ENCODE measurements around the gene RSPH4A. TPM values are rescaled to one million over a fixed set of nuclear protein-coding genes. Genes with fewer than 3 reads are reported as not detected.

Gene RSPH4A
- total RNA-seq, 1 donor from 2014 or later, result 0.52 TPM

Other genes with a start within 250 kb of the RSPH4A start
- gene DSE, start 245.5 kb upstream of the RSPH4A start, total RNA-seq, result 26.1 TPM
- 8.9 TPM for gene CALHM6, start 155.1 kb upstream of the RSPH4A start, total RNA-seq
- 4.2 TPM for gene CALHM5, start 104.8 kb upstream of the RSPH4A start, total RNA-seq
- gene TRAPPC3L, start 70.8 kb upstream of the RSPH4A start, total RNA-seq, result 0.52 TPM
- gene CALHM4, start 62.7 kb upstream of the RSPH4A start, total RNA-seq, result not detected
- 8.9 TPM for gene RWDD1, start 45.0 kb upstream of the RSPH4A start, total RNA-seq
- 10.4 TPM for gene ZUP1, start 52.3 kb downstream of the RSPH4A start, total RNA-seq
- gene KPNA5, start 64.7 kb downstream of the RSPH4A start, total RNA-seq, result 9.4 TPM
- gene FAM162B, start 149.2 kb downstream of the RSPH4A start, total RNA-seq, result 4.7 TPM
- not detected for gene GPRC6A, start 212.6 kb downstream of the RSPH4A start, total RNA-seq

Data from skeletal muscle tissue (tissue), 1 donor.